ENCODE data around the gene PNKD. TPM values are rescaled to one million over a fixed set of nuclear protein-coding genes. Genes with fewer than 3 reads are reported as not detected.

PNKD gene
- total and polyA plus RNA-seq, 2 experiments from 2014 or later: 28.2 to 83.3 TPM

- no peak overlapping the region for H3K27ac Mint-ChIP-seq
- Histone ChIP-seq H3K27ac (ENCODE audit: low read depth) (no peak overlapping the region), H3K36me3 (ENCODE audit: insufficient read depth) (no peaks in the 10 kb centered on the region), H4K20me1 (replicated peaks; ENCODE audit: insufficient read depth) (no peaks in the 10 kb centered on the region), H3F3A (replicated peaks; ENCODE audit: low read depth) (peaks cover 8% of the 10 kb centered on the region; the same call in 1 of the 2 replicates), H3K4me1 (ENCODE audit: insufficient read depth) (no peaks in the 10 kb centered on the region), H3K4me3 (no peak overlapping the region), H3K4me2 (no peak overlapping the region), H3K9me2 (ENCODE audit: insufficient read depth) (no peaks in the 10 kb centered on the region), H2AFZ (no peak overlapping the region), H3K79me2 (replicated peaks; ENCODE audit: insufficient read depth) (no peaks in the 10 kb centered on the region), H3K27me3 (ENCODE audit: insufficient read depth) (no peaks in the 10 kb centered on the region)
- peaks cover 23% of the 10 kb centered on the region for H3K27me3 Mint-ChIP-seq (ENCODE audit: insufficient read depth, low read depth, poor library complexity)
- no peak overlapping the region for H3K4me3 Mint-ChIP-seq
- no peaks in the 10 kb centered on the region for H3K36me3 Mint-ChIP-seq (ENCODE audit: low read depth)
- peaks cover 4% of the 10 kb centered on the region; the same call in 2 of the 3 replicates for H3K4me1 Mint-ChIP-seq
- ATAC-seq (no peak), DNase-seq (ENCODE audit: low spot score) (no peak)
- TF ChIP-seq REST (IDR thresholded peaks at IDR 0.05; ENCODE audit: unreplicated experiment) (no peak), CTCF (conservative IDR thresholded peaks at IDR 0.05; ENCODE audit: low read depth in 2 of 2) (no peak), EZH2phosphoT487 (IDR thresholded peaks at IDR 0.05; ENCODE audit: unreplicated experiment) (no peak), ETS1 (IDR thresholded peaks at IDR 0.05) (no peak), POLR2AphosphoS5 (IDR thresholded peaks at IDR 0.05; ENCODE audit: low read depth) (no peak), ZNF331 (CRISPR knock-in tag; IDR thresholded peaks at IDR 0.05; ENCODE audit: low read depth) (no peak)
- no peaks in the 10 kb centered on the region for H3K9me3 Mint-ChIP-seq
Observed at GRCh38 chr2:218370410-218371063, 100.2 kb downstream of the PNKD start.

- Mint-ChIP-seq H3K4me1 (peaks cover 4% of the 10 kb centered on the region; the same call in 2 of the 3 replicates), H3K27ac (no peak overlapping the region), H3K4me3 (no peak overlapping the region), H3K27me3 (ENCODE audit: insufficient read depth, low read depth, poor library complexity) (peaks cover 15% of the 10 kb centered on the region), H3K36me3 (ENCODE audit: low read depth) (no peaks in the 10 kb centered on the region), H3K9me3 (no peaks in the 10 kb centered on the region)
- Histone ChIP-seq H4K20me1 (replicated peaks; ENCODE audit: insufficient read depth) (no peaks in the 10 kb centered on the region), H3K27me3 (ENCODE audit: insufficient read depth) (no peaks in the 10 kb centered on the region), H3K36me3 (ENCODE audit: insufficient read depth) (no peaks in the 10 kb centered on the region), H3K9me2 (ENCODE audit: insufficient read depth) (no peaks in the 10 kb centered on the region), H2AFZ (no peak overlapping the region), H3K4me3 (no peak overlapping the region), H3K4me2 (no peak overlapping the region), H3K4me1 (ENCODE audit: insufficient read depth) (no peaks in the 10 kb centered on the region), H3K27ac (ENCODE audit: low read depth) (no peak overlapping the region), H3F3A (replicated peaks; ENCODE audit: low read depth) (peaks cover 8% of the 10 kb centered on the region; the same call in 1 of the 2 replicates), H3K79me2 (replicated peaks; ENCODE audit: insufficient read depth) (no peaks in the 10 kb centered on the region)
- DNase-seq (ENCODE audit: low spot score): no peak
- ATAC-seq: no peak
- TF ChIP-seq ZNF331 (CRISPR knock-in tag; IDR thresholded peaks at IDR 0.05; ENCODE audit: low read depth) (no peak), NANOG (IDR thresholded peaks at IDR 0.05; ENCODE audit: borderline replicate concordance) (no peak)
Observed at GRCh38 chr2:218371983-218372350, 101.6 kb downstream of the PNKD start.
